COLO829 (cell line): Measurements from ENCODE around the gene OR52K2.
"Not testable (repeated sequence)": the region's sequence is repeated elsewhere in the genome, so short reads cannot be mapped to it uniquely, and the experiment has no call there.

Experiments
- DNase-seq: peaks from one replicate; pipeline ENCODE4 v3.0.0; 2012; ENCODE audit warnings: low spot score

The OR52K2 gene

DNA sequence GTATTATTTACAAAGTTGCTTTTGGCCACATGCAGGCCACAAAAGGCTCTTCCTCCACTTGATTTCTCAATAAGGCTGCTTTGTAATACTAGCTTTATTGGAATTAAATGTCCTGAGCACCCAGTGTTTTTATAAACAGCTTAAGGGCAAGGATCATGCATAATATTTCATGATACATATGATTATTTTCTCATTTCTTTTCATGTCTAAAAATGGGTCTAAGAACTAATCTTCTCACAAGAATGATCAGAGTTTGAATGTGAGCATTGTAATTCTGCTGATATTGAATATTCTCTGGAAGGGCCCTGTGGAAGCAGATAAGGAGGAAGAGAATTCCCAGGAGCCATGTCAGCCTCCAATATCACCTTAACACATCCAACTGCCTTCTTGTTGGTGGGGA lies at the start of gene OR52K2:
Gene OR52K2 (plus strand): TSS at position 301 of the 400 bp plus-strand sequence. CDS start 45 bp downstream, at position 346.
- no peak for DNase-seq

- not testable (repeated sequence) for DNase-seq
Measured at GRCh38 chr11:4406206-4406605, 42.9 kb upstream of the OR52K2 start.

- no peak for DNase-seq
Measured at GRCh38 chr11:4416306-4416705, 32.8 kb upstream of the OR52K2 start.

GRCh38 chr11:4416816-4417215 lies 32.3 kb upstream of the OR52K2 start:
- DNase-seq: no peak

DNA sequence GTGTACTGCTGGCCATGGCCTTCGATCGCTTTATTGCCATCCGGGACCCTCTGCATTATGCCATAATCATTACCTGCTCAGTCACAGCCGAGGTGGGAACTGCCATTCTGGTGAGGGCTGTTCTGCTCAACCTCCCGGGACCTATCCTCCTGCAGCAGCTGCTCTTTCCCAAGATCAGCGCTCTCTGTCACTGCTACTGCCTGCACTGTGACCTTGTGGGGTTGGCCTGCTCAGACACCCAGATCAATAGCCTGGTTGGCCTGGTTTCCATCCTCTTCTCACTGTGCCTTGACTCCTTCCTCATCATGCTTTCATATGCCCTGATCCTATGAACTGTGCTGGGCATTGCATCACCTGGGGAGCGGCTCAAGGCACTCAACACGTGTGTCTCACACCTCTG lies 30.7 kb upstream of the OR52K2 start:
- DNase-seq: no peak

- no peak for DNase-seq
Measured at GRCh38 chr11:4430051-4430450, 19.0 kb upstream of the OR52K2 start.

GRCh38 chr11:4433856-4434255 lies 15.2 kb upstream of the OR52K2 start:
- DNase-seq: no peak

GRCh38 chr11:4436411-4436810 lies 12.7 kb upstream of the OR52K2 start:
- no peak for DNase-seq

DNA sequence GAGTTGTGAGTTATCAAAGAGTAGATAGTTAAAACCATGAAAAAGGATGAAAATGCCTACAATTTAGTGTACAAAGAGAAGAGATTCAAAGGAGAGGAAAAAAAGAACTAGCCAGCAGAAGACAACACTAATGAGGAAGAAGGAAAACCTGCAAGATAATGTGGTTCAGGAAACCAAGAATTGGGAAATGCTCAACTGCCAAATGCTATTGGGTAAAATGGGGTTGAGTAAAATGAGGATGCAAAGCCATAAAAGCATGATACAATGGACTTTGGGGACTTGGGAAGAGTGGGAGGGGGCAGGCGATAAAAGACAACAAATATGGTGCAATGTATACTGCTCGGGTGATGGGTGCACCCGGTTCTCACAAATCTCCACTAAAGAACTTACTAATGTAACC lies 7.6 kb upstream of the OR52K2 start:
- DNase-seq: no peak

- DNase-seq: no peak
Measured at GRCh38 chr11:4443232-4443891, 5.7 kb upstream of the OR52K2 start.

DNA sequence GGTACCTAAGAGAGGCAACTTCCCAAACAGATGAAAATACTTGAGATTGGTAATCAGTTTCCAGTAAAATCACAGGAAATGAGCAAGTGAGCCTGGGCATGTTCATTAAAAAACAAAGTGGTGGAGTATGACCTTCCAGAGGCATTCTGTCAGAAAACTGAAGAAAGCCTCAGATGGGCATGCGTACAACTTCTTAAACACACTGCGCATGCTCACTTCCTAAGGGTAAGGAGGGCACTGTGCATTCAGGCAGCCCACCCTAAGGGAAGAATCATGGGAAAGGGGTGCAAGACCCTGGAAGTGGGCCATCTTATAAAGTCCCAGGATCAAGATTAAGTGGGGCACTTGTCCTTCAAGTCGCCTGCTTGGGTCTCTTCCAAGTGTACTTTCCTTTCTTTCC lies 4.0 kb downstream of the OR52K2 start:
- DNase-seq: no peak

GRCh38 chr11:4454021-4454420 lies 4.9 kb downstream of the OR52K2 start:
- no peak for DNase-seq

DNA sequence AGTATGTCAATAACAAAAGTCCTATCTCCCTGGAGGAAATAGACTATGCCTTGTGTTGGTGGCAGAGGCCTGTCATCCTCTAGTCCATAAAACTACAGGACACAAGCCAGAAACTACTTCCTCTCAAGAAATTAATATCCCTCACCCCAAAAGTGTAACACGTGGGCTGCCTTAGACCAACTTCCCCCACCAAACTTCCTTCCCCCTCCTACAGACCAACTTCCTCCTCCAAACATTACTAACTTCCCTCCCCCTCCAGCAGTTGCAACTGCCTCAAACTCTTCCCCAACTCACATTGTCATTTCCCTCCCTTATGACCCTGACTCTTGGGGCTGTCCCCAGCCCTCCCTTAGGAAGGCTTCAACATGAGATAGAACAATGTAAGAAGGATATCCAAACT lies 6.3 kb downstream of the OR52K2 start:
- DNase-seq: no peak

DNA sequence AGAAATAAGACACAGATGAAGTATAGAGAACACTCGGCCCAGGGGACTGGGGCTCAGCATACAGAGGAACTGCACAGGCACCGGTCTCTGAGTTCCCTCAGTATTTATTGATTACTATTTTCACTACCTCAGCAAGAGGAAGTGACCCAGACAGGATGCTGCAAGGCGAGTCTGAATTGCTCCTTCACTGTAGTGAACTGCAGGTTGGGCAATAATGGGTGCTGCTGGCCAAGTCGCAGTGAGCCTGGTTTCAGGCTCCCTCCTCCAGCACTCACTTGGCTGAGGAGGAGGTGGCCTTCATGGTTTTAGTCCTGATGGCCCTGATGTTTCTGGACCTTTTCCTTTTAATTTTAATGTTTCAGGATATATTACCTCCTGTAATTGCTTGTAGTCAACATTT lies 10.4 kb downstream of the OR52K2 start:
- no peak for DNase-seq

- DNase-seq: no peak
Measured at GRCh38 chr11:4460151-4460550, 11.1 kb downstream of the OR52K2 start.

DNA sequence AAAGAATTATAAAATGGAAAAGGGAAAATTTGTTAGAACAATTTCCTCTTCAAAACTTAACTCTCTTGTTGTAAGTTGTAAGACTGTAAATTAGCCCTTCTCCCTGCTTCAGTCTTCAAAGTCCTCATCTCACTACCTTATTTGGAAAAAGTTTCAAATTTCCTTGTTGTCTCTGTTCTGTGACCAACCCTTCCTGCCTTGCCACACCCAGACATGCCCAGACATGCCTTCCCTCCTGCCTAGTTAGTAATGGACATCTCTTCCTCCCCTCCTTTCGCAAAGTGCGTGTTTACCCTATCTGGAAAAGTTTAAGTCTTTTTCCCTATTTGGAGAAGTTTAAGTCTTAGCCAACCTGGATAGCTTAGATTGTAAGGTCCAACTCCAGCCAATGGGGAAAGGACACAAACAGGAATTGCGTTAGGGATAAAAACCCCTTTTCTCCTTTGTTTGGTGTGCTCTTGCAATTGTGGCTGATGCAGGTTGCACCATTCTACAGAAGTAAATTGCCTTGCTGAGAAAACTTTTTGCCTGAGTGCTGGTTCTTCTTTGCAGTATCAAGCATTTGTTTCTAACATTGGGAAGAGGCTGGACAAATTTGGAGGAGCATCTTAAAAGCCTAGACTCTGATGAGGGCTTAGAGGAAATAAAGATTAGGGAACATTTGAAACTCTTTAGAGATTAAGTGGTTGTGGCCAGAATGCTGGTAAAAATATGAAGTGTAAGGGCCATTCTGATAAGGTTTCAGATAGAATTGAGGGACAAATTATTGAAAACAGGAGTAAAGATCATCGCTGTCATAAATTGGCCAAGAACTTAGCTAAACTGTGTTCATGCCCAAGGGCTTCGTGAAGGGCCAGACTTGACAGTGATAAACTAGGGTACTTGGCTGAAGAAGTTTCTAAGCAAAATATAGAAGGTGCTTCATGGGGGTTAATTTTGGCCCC lies 15.4 kb downstream of the OR52K2 start:
- no peak for DNase-seq

GRCh38 chr11:4465407-4465806 lies 16.3 kb downstream of the OR52K2 start:
- no peak for DNase-seq

DNA sequence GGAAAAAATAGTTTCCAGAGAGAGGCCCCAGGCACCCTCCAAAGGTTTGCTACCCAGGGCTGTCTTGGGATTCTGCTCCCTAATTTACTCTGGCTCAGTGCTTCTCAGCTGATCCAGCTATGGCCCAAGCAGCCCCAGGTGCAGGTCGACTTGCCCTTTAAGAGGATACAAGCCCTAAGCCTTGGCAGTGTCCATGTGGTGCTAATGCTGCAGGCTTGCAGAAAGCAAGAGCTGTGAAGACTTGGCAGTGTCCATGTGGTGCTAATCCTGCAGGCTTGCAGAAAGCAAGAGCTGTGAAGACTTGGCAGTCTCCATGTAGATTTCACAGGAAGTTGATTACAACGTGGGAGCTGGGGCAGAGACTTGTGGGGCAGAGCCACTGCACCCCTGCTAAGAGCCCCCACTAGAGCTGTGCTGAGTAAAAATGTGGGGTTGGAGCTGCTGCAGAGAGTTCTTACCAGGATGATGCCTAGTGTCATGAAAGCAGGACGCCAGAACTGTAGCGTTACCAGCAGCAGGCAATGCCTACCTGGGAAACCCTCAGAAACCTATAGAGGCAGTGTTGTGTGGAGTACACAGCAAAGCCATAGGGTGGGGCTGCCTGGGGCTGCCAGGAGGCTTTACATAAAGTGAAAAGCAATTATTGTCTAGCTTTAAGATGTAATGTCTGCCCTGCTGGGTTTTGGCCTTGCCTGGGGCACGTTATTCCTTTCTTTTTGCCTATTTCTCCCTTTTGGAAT lies 17.2 kb downstream of the OR52K2 start:
- no peak for DNase-seq

- no peak for DNase-seq
Measured at GRCh38 chr11:4466871-4467442, 17.9 kb downstream of the OR52K2 start.

DNA sequence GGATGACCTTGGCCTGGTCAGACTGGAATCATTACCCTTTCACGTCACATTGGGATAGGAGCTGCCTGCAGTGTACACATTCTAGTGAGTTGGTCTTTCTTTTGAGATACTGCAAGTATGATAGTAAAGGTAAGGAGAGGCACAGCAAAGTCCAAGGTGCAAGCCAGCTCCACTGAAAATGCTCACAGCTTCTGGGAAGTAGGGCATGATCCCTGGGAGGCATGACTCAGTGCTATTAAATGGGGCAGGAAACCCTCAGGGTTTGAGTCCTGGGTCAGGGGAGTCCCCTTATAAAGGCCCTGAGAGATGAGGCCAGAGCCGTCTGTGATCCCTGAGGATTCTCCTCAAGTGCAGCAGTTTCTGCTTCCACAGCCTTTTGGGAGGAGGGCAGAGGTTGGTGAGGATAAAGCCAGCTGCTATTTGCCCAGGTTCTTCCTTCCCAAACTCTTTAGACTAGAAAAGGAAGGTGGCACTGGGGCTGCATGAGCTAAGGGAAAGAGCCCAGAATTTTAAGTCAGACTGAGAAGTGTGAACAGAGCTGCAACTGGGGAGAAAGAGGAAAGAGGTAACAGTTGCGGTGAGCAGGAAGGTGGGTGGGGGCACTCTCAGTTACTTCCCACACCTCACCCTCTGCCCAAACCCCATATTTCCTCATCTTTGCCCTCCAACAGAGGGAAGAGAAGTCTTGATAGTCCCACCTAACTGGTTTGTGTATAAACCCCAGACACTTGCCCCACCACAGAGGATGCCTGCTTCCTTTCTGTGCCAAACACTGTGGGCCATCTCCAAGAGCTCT lies 18.9 kb downstream of the OR52K2 start:
- DNase-seq: no peak

DNA sequence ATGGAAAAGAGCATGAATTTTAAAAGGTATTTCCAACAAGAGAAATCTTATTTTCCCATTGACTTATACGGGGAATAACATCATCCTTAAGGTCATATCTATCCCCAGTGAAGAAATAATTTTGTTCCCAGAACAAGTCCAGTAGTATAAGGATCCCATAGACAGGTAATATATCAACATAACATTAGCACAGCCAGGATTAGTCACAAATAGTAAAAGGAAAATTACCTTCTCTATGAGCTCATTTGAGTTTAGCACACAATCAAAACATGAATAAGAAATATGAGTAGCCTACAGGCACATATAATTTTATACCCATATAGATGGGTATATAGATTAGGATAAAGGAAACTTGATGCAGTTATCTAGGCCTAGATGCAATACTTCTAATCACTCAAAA lies 30.5 kb downstream of the OR52K2 start:
- DNase-seq: no peak
